ENCODE data around the gene MAST3.
A peak's percentile ranks its signal among the peaks of the same experiment; 100 is the strongest.

The MAST3 gene

GRCh38 chr19:18131841-18132596 lies 34.4 kb downstream of the MAST3 start:
- no peaks in the 10 kb centered on the region for H3K27me3 Mint-ChIP-seq
- no peak overlapping the region for H3K27ac Mint-ChIP-seq
- ATAC-seq: no peak
- H3K9me3 Mint-ChIP-seq: no peaks in the 10 kb centered on the region
- peaks cover 7% of the 10 kb centered on the region for H3K4me1 Mint-ChIP-seq
- DNase-seq: no peak
- no peak overlapping the region for H3K4me3 Mint-ChIP-seq

- peaks cover 0 to 6% of the 10 kb centered on the region in 2 donors for H3K9me3 Mint-ChIP-seq
- no peaks in the 10 kb centered on the region for H3K27me3 Mint-ChIP-seq
- no peak overlapping the region for H3K27ac Mint-ChIP-seq
- no peaks in the 10 kb centered on the region for H3K4me1 Mint-ChIP-seq
- DNase-seq: no peak
- H3K4me3 Mint-ChIP-seq: no peak overlapping the region
- ATAC-seq: no peak
Observed at GRCh38 chr19:18135712-18136584, 38.4 kb downstream of the MAST3 start.

GRCh38 chr19:18137242-18137641 lies 39.7 kb downstream of the MAST3 start:
- Mint-ChIP-seq H3K4me1 (no peaks in the 10 kb centered on the region), H3K27ac (no peak overlapping the region), H3K9me3 (peaks cover 0 to 6% of the 10 kb centered on the region in 2 donors), H3K4me3 (no peak overlapping the region), H3K27me3 (no peaks in the 10 kb centered on the region)
- ATAC-seq: no peak
- no peak for DNase-seq

- DNase-seq (no peak), ATAC-seq (no peak)
- Mint-ChIP-seq H3K4me1 (no peaks in the 10 kb centered on the region), H3K27me3 (no peaks in the 10 kb centered on the region), H3K9me3 (peaks cover 0 to 6% of the 10 kb centered on the region in 2 donors), H3K27ac (peak overlapping the region in 1 of 2 donors; percentile 12), H3K4me3 (no peak overlapping the region)
Observed at GRCh38 chr19:18137657-18138339, 40.2 kb downstream of the MAST3 start.

GRCh38 chr19:18140473-18140872 lies 42.9 kb downstream of the MAST3 start:
- Mint-ChIP-seq H3K27ac (peak overlapping the region in 1 of 2 donors; percentile 5), H3K27me3 (no peaks in the 10 kb centered on the region), H3K4me3 (no peak overlapping the region), H3K4me1 (no peaks in the 10 kb centered on the region), H3K9me3 (peaks cover 0 to 6% of the 10 kb centered on the region in 2 donors)
- no peak for ATAC-seq
- no peak for DNase-seq

- ATAC-seq (no peak), DNase-seq (no peak)
- H3K4me3 Mint-ChIP-seq: no peak overlapping the region
- peaks cover 0 to 6% of the 10 kb centered on the region in 2 donors for H3K9me3 Mint-ChIP-seq
- H3K27me3 Mint-ChIP-seq: no peaks in the 10 kb centered on the region
- H3K4me1 Mint-ChIP-seq: no peaks in the 10 kb centered on the region
- H3K27ac Mint-ChIP-seq: no peak overlapping the region
Observed at GRCh38 chr19:18141031-18141430, 43.5 kb downstream of the MAST3 start.

GRCh38 chr19:18143902-18144301 lies 46.3 kb downstream of the MAST3 start:
- ATAC-seq (no peak), DNase-seq (no peak)
- peak overlapping the region; percentile 27 to 72 for H3K27ac Mint-ChIP-seq
- no peaks in the 10 kb centered on the region for H3K27me3 Mint-ChIP-seq
- H3K4me1 Mint-ChIP-seq: no peaks in the 10 kb centered on the region
- H3K9me3 Mint-ChIP-seq: peaks cover 0 to 6% of the 10 kb centered on the region in 2 donors
- no peak overlapping the region for H3K4me3 Mint-ChIP-seq

GRCh38 chr19:18144361-18144760 lies 46.8 kb downstream of the MAST3 start:
- no peaks in the 10 kb centered on the region for H3K27me3 Mint-ChIP-seq
- DNase-seq: no peak
- H3K4me3 Mint-ChIP-seq: no peak overlapping the region
- peaks cover 0 to 6% of the 10 kb centered on the region in 2 donors for H3K9me3 Mint-ChIP-seq
- no peak for ATAC-seq
- H3K27ac Mint-ChIP-seq: peak overlapping the region in 1 of 2 donors; percentile 72
- no peaks in the 10 kb centered on the region for H3K4me1 Mint-ChIP-seq

GRCh38 chr19:18144906-18145305 lies 47.3 kb downstream of the MAST3 start:
- no peaks in the 10 kb centered on the region for H3K27me3 Mint-ChIP-seq
- no peak for ATAC-seq
- peaks cover 0 to 6% of the 10 kb centered on the region in 2 donors for H3K9me3 Mint-ChIP-seq
- H3K4me1 Mint-ChIP-seq: no peaks in the 10 kb centered on the region
- no peak for DNase-seq
- no peak overlapping the region for H3K27ac Mint-ChIP-seq
- H3K4me3 Mint-ChIP-seq: no peak overlapping the region

- no peak for ATAC-seq
- DNase-seq: no peak
- H3K9me3 Mint-ChIP-seq: peaks cover 0 to 2% of the 10 kb centered on the region in 2 donors
- no peaks in the 10 kb centered on the region for H3K27me3 Mint-ChIP-seq
- H3K4me1 Mint-ChIP-seq: no peaks in the 10 kb centered on the region
- H3K4me3 Mint-ChIP-seq: no peak overlapping the region
- no peak overlapping the region for H3K27ac Mint-ChIP-seq
Observed at GRCh38 chr19:18145391-18145999, 47.9 kb downstream of the MAST3 start.

- Mint-ChIP-seq H3K4me3 (no peak overlapping the region), H3K9me3 (no peaks in the 10 kb centered on the region), H3K27ac (no peak overlapping the region), H3K27me3 (no peaks in the 10 kb centered on the region), H3K4me1 (peaks cover 15% of the 10 kb centered on the region)
- DNase-seq (no peak), ATAC-seq (no peak)
Observed at GRCh38 chr19:18147396-18147795, 49.8 kb downstream of the MAST3 start.

GRCh38 chr19:18149596-18149975 lies 52.0 kb downstream of the MAST3 start:
- Mint-ChIP-seq H3K27ac (no peak overlapping the region), H3K4me1 (peaks cover 27% of the 10 kb centered on the region), H3K9me3 (no peaks in the 10 kb centered on the region), H3K27me3 (no peaks in the 10 kb centered on the region), H3K4me3 (no peak overlapping the region)
- no peak for ATAC-seq
- DNase-seq: no peak

- DNase-seq: no peak
- no peak for ATAC-seq
- no peaks in the 10 kb centered on the region for H3K27me3 Mint-ChIP-seq
- no peaks in the 10 kb centered on the region for H3K9me3 Mint-ChIP-seq
- H3K4me3 Mint-ChIP-seq: peak overlapping the region; percentile 88 to 93
- H3K4me1 Mint-ChIP-seq: peaks cover 36% of the 10 kb centered on the region
- H3K27ac Mint-ChIP-seq: peak overlapping the region; percentile 97 to 99
Observed at GRCh38 chr19:18150776-18151624, 53.4 kb downstream of the MAST3 start.

- Mint-ChIP-seq H3K27me3 (no peaks in the 10 kb centered on the region), H3K9me3 (no peaks in the 10 kb centered on the region), H3K4me1 (peaks cover 45% of the 10 kb centered on the region), H3K27ac (peak overlapping the region; percentile 97 to 99), H3K4me3 (peak overlapping the region; percentile 88 to 93)
- DNase-seq: peak; percentile 99
- ATAC-seq: peak; percentile 80
Observed at GRCh38 chr19:18152442-18152816, 54.9 kb downstream of the MAST3 start.

Measured in stimulated activated naive CD8-positive, alpha-beta T cell treated with anti-CD3 and anti-CD28 coated beads, Interleukin-15, amount 100 ng/mL, for 72 hours (primary cell).